A673 (cell line): ENCODE data around the gene PATE3.

Experiments used
- EZH2 ChIP-seq: fragments of 200-600 bp; sonication (generic); IDR thresholded peaks from 2 replicates; pipeline ENCODE4 v1.6.1; 2017; ENCODE audit warnings: borderline replicate concordance, low read depth, mild to moderate bottlenecking, mixed read lengths, antibody characterized with exemption, low read length; ENCODE audit not compliant: poor library complexity, severe bottlenecking
- TF ChIP-seq, protein P1 (sequence below): fragments of 300-800, 200-600 bp; sonication (generic); conservative IDR thresholded peaks from 2 replicates; pipeline ENCODE4 v1.5.1; 2017; ENCODE audit warnings: low read depth, mild to moderate bottlenecking, antibody characterized with exemption, low read length, moderate library complexity, mixed read lengths

DNA sequence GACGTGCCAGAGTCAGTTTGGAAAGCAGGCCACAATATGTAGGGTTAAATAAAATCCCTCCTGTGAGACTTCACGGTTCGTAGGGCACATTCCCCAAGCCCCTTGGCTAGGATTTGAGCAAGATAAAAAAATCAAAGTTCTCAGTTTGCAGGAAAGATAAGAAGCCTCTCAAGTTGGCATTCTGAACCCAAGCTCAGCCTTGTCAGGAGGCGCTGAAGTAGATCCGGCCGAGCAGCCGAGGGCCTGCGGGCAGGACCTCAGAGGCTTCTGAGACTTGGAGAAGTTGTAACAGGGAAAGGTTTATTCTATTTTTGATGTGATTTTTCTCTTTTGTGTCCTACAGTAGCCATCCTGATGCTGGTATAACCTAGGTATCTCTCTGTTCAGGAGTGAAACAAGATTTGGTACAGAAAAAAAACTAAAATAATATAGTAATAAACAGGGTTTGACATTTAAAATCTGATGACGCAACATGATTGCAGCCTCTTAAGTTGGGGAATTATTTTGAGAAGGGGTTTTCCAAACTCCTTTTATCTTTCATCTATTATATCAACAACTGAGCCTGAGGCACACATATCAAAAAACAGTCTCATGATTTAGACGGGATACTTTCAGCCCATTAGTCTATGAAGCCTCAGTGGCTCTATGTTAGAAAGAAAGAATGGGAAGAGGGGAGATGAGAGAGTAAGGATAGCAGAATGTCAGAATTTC, 19.4 kb upstream of the PATE3 start:
- TF ChIP-seq, protein P1, sequence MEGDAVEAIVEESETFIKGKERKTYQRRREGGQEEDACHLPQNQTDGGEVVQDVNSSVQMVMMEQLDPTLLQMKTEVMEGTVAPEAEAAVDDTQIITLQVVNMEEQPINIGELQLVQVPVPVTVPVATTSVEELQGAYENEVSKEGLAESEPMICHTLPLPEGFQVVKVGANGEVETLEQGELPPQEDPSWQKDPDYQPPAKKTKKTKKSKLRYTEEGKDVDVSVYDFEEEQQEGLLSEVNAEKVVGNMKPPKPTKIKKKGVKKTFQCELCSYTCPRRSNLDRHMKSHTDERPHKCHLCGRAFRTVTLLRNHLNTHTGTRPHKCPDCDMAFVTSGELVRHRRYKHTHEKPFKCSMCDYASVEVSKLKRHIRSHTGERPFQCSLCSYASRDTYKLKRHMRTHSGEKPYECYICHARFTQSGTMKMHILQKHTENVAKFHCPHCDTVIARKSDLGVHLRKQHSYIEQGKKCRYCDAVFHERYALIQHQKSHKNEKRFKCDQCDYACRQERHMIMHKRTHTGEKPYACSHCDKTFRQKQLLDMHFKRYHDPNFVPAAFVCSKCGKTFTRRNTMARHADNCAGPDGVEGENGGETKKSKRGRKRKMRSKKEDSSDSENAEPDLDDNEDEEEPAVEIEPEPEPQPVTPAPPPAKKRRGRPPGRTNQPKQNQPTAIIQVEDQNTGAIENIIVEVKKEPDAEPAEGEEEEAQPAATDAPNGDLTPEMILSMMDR = no peak
- no peak for TF ChIP-seq EZH2
